ENCODE measurements around the gene NHERF2. TPM values are rescaled to one million over a fixed set of nuclear protein-coding genes. Genes with fewer than 3 reads are reported as not detected.

NHERF2 gene
- total and polyA plus RNA-seq, 9 of the 15 experiments (the other 6 are each of a cell fraction or from before 2014, with no cell fraction given) = 0.15 to 42.0 (median 12.5) TPM

DNA sequence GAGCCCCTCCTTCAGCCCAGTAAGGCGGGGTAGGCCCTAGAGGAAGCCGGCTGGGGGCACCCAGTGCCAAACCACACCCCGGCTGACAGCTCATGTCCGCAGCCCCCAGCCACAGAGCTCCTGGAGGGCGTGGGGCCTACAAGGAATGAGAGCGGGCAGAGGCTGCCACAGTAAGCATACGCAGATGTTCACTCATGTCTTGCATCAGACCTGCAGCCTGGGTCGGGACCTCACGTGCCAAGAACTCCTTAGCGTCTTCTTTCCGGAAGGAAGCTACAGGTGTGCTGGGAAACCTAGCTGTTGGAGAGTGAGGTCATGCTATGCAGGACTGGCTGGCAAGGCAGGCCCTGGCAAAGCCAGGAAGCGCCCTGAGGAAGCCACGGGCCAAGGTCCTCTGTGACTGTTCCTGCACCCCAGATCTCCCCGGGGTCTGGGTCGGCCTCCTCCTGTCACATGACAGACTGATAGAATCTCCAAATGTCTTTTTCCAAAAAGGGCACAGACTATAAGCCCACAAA lies 18.6 kb upstream of the NHERF2 start (continued):
- TF ChIP-seq, protein P1, sequence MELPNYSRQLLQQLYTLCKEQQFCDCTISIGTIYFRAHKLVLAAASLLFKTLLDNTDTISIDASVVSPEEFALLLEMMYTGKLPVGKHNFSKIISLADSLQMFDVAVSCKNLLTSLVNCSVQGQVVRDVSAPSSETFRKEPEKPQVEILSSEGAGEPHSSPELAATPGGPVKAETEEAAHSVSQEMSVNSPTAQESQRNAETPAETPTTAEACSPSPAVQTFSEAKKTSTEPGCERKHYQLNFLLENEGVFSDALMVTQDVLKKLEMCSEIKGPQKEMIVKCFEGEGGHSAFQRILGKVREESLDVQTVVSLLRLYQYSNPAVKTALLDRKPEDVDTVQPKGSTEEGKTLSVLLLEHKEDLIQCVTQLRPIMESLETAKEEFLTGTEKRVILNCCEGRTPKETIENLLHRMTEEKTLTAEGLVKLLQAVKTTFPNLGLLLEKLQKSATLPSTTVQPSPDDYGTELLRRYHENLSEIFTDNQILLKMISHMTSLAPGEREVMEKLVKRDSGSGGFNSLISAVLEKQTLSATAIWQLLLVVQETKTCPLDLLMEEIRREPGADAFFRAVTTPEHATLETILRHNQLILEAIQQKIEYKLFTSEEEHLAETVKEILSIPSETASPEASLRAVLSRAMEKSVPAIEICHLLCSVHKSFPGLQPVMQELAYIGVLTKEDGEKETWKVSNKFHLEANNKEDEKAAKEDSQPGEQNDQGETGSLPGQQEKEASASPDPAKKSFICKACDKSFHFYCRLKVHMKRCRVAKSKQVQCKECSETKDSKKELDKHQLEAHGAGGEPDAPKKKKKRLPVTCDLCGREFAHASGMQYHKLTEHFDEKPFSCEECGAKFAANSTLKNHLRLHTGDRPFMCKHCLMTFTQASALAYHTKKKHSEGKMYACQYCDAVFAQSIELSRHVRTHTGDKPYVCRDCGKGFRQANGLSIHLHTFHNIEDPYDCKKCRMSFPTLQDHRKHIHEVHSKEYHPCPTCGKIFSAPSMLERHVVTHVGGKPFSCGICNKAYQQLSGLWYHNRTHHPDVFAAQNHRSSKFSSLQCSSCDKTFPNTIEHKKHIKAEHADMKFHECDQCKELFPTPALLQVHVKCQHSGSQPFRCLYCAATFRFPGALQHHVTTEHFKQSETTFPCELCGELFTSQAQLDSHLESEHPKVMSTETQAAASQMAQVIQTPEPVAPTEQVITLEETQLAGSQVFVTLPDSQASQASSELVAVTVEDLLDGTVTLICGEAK (IDR thresholded peaks at IDR 0.05) = no peak
- TF ChIP-seq, protein P1 (CRISPR knock-in tag; IDR thresholded peaks at IDR 0.05) = no peak
- TF ChIP-seq SETDB1 (IDR thresholded peaks at IDR 0.05; ENCODE audit: low read length) (no peak), ZFX (CRISPR knock-in tag; IDR thresholded peaks at IDR 0.05) (0 out of 2 replicates have a peak, but pooled peaks have one; percentile 3), CEBPB (tag; IDR thresholded peaks at IDR 0.05) (peak; percentile 44), RBM25 (IDR thresholded peaks at IDR 0.05; ENCODE audit: low read depth, low read length, severe bottlenecking) (no peak), ZNF717 (CRISPR knock-in tag; IDR thresholded peaks at IDR 0.05) (no peak), XRCC3 (IDR thresholded peaks at IDR 0.05) (no peak)
- TF ChIP-seq, protein P2, sequence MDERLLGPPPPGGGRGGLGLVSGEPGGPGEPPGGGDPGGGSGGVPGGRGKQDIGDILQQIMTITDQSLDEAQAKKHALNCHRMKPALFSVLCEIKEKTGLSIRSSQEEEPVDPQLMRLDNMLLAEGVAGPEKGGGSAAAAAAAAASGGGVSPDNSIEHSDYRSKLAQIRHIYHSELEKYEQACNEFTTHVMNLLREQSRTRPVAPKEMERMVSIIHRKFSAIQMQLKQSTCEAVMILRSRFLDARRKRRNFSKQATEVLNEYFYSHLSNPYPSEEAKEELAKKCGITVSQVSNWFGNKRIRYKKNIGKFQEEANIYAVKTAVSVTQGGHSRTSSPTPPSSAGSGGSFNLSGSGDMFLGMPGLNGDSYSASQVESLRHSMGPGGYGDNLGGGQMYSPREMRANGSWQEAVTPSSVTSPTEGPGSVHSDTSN (CRISPR knock-in tag; IDR thresholded peaks at IDR 0.05; ENCODE audit: low read depth) = no peak
- TF ChIP-seq, protein P2 (tag; conservative IDR thresholded peaks at IDR 0.05; ENCODE audit: low read depth) = no peak
- TF ChIP-seq, protein P3, sequence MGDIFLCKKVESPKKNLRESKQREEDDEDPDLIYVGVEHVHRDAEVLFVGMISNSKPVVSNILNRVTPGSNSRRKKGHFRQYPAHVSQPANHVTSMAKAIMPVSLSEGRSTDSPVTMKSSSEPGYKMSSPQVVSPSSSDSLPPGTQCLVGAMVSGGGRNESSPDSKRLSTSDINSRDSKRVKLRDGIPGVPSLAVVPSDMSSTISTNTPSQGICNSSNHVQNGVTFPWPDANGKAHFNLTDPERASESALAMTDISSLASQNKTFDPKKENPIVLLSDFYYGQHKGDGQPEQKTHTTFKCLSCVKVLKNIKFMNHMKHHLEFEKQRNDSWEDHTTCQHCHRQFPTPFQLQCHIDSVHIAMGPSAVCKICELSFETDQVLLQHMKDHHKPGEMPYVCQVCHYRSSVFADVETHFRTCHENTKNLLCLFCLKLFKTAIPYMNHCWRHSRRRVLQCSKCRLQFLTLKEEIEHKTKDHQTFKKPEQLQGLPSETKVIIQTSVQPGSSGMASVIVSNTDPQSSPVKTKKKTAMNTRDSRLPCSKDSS (IDR thresholded peaks at IDR 0.05; ENCODE audit: low read depth, partially characterized antibody) = no peak

All from K562 (cell line).